ENCODE data around the gene PROX1. TPM values are rescaled to one million over a fixed set of nuclear protein-coding genes. Genes with fewer than 3 reads are reported as not detected.

Gene PROX1
- total and polyA plus RNA-seq, 2 of the 4 experiments (the other 2 are of a cell fraction), result under 0.01 to 0.02 TPM

- no peak overlapping the region for H3K14ac ChIP-seq (replicated peaks; ENCODE audit: low read depth, low read length)
- POLR2A ChIA-PET (ENCODE audit: unreplicated experiment), result no interaction called here
- H2BK20ac ChIP-seq (ENCODE audit: low read depth, low read length), result no peak overlapping the region
- H4K91ac ChIP-seq (ENCODE audit: insufficient read depth, low read depth, low read length), result no peak overlapping the region
- no peak overlapping the region for H2BK120ac ChIP-seq (ENCODE audit: low read depth, low read length)
- no peak overlapping the region for H2AFZ ChIP-seq (replicated peaks; ENCODE audit: low read length, poor library complexity)
- no peak overlapping the region for H3K4me2 ChIP-seq (ENCODE audit: low read depth, low read length)
- in situ Hi-C loops (cut with MboI; ENCODE audit: low sequenced_read_pairs) (no loop called here), dilution Hi-C loops (cut with HindIII; ENCODE audit: low sequenced_read_pairs, unreplicated experiment) (no loop called here), intact Hi-C loops (cut with micrococcal nuclease) (no loop called here)
- no peak overlapping the region for H2BK15ac ChIP-seq (ENCODE audit: low read depth, low read length)
- H3K56ac ChIP-seq (ENCODE audit: extremely low read depth, insufficient read depth, low read length), result no peak overlapping the region
- no peak overlapping the region for H2BK5ac ChIP-seq (ENCODE audit: low read depth, low read length, poor library complexity, severe bottlenecking)
- no peaks in the 10 kb centered on the region for H3K79me1 ChIP-seq (ENCODE audit: low read depth in 1 of 2, low read length in 2 of 2)
- no peak overlapping the region for H2AK5ac ChIP-seq (ENCODE audit: low read depth, low read length)
- no peaks in the 10 kb centered on the region for H3K9me3 ChIP-seq (ENCODE audit: control insufficient read depth, insufficient read depth, low read length)
- no peak overlapping the region for H4K5ac ChIP-seq (ENCODE audit: low read depth, low read length)
- no peaks in the 10 kb centered on the region for H3K9me1 ChIP-seq (ENCODE audit: insufficient read depth, low read length)
- no peak overlapping the region for H3K18ac ChIP-seq (ENCODE audit: low read depth, low read length)
- H3K36me3 ChIP-seq (ENCODE audit: control insufficient read depth, insufficient read depth, low read length), result no peaks in the 10 kb centered on the region
- H3K4ac ChIP-seq (ENCODE audit: low read depth, low read length), result no peak overlapping the region
- no peaks in the 10 kb centered on the region for H3K27me3 ChIP-seq (ENCODE audit: control insufficient read depth, insufficient read depth, low read length)
- BruUV-seq (replicated peaks), result no TSS peak
- H3K23ac ChIP-seq (ENCODE audit: low read depth, low read length), result no peak overlapping the region
- CTCF ChIA-PET, result no interaction called here
- no peak overlapping the region for H3K27ac ChIP-seq (ENCODE audit: insufficient read depth, low read length)
- DNase-seq, result no peak
- no peak for TF ChIP-seq RAD21 (IDR thresholded peaks at IDR 0.05; ENCODE audit: low read length)
- no peak for TF ChIP-seq ELK1 (IDR thresholded peaks at IDR 0.05; ENCODE audit: borderline replicate concordance, low read depth, low read length)
- TF ChIP-seq USF2 (IDR thresholded peaks at IDR 0.05; ENCODE audit: low read depth, low read length), result no peak
- TF ChIP-seq RFX5 (IDR thresholded peaks at IDR 0.05; ENCODE audit: low read depth, low read length), result no peak
- TF ChIP-seq POLR2A (IDR thresholded peaks at IDR 0.05; ENCODE audit: low read depth, low read length), result no peak
- no peak for TF ChIP-seq CTCF (conservative IDR thresholded peaks at IDR 0.05; ENCODE audit: low read depth, low read length)
- TF ChIP-seq MAFK (IDR thresholded peaks at IDR 0.05; ENCODE audit: low read depth, low read length), result no peak
- TF ChIP-seq MXI1 (IDR thresholded peaks at IDR 0.05; ENCODE audit: borderline replicate concordance, low read depth, low read length), result no peak
- TF ChIP-seq RCOR1 (IDR thresholded peaks at IDR 0.05; ENCODE audit: insufficient replicate concordance, low read length), result no peak
- TF ChIP-seq CHD1 (IDR thresholded peaks at IDR 0.05; ENCODE audit: low read depth, low read length), result no peak
- TF ChIP-seq NFE2L2 (IDR thresholded peaks at IDR 0.05; ENCODE audit: low read depth, low read length), result no peak
- TF ChIP-seq SMC3 (IDR thresholded peaks at IDR 0.05; ENCODE audit: low read depth, low read length), result no peak
- no peak for TF ChIP-seq BHLHE40 (IDR thresholded peaks at IDR 0.05; ENCODE audit: low read depth, low read length)
- TF ChIP-seq MAZ (IDR thresholded peaks at IDR 0.05; ENCODE audit: borderline replicate concordance, low read depth, low read length), result no peak
- TF ChIP-seq FOS (IDR thresholded peaks at IDR 0.05; ENCODE audit: low read depth, low read length), result no peak
- WGBS, 2 experiments (ENCODE audit: extremely low coverage in 2 of 2, insufficient read length in 1 of 2), result 71% methylated on average over 1 of the region's 4 CpGs; no CpG with 5 or more reads in 1 of the 2 experiments
- H2AK9ac ChIP-seq (replicated peaks; ENCODE audit: low read depth, low read length, poor library complexity), result no peak overlapping the region
- no peak overlapping the region for H4K8ac ChIP-seq (ENCODE audit: low read depth in 2 of 2, low read length in 2 of 2)
- no peaks in the 10 kb centered on the region for H3K4me1 ChIP-seq (ENCODE audit: control insufficient read depth, insufficient read depth, low read length)
- no peak overlapping the region for H3K9ac ChIP-seq (ENCODE audit: low read depth, low read length)
- H3K4me3 ChIP-seq (ENCODE audit: insufficient read depth, low read depth, low read length), result no peak overlapping the region
- H4K20me1 ChIP-seq (ENCODE audit: insufficient read depth, low read length), result no peaks in the 10 kb centered on the region
- no peak for ATAC-seq (ENCODE audit: low read depth)
Measured at GRCh38 chr1:213968146-213968825, 19.5 kb upstream of the PROX1 start.

Measured in IMR-90 (cell line).